GM23338 (cell line): Measurements from ENCODE around the gene NIFK. TPM values are rescaled to one million over a fixed set of nuclear protein-coding genes. Genes with fewer than 3 reads are reported as not detected.

Experiments
- ATAC-seq: fragments of 200-7000 bp; cut with Tn5 transposase; 3 replicates; pipeline ENCODE4 v1.9.1; 2020
- DNase-seq: peaks from one replicate; pipeline ENCODE4 v3.0.0-alpha.2; 2015; ENCODE audit warnings: low spot score
- H2AFZ ChIP-seq: fragments of 200-600 bp; sonication (generic); 2 replicates; pipeline ENCODE4 v1.8.0; 2016; ENCODE audit warnings: antibody characterized with exemption, mild to moderate bottlenecking, moderate library complexity
- H3F3A ChIP-seq: fragments of 200-600 bp; sonication (generic); replicated peaks from 2 replicates; pipeline ENCODE4 v1.8.0; 2017; ENCODE audit warnings: antibody characterized with exemption, mixed run types, low read depth
- H3K27ac ChIP-seq: fragments of 200-600 bp; sonication (generic); 2 replicates; pipeline ENCODE4 v1.6.1; 2016; ENCODE audit warnings: low read depth
- H3K27me3 ChIP-seq: fragments of 200-600 bp; sonication (generic); 2 replicates; pipeline ENCODE4 v1.8.0; 2016; ENCODE audit warnings: mild to moderate bottlenecking, mixed run types, moderate library complexity; ENCODE audit not compliant: insufficient read depth
- H3K36me3 ChIP-seq: fragments of 200-600 bp; sonication (generic); 2 replicates; pipeline ENCODE4 v1.8.0; 2016; ENCODE audit warnings: mild to moderate bottlenecking; ENCODE audit not compliant: insufficient read depth
- H3K4me1 ChIP-seq: fragments of 200-600 bp; sonication (generic); 2 replicates; pipeline ENCODE4 v1.8.0; 2016; ENCODE audit warnings: mild to moderate bottlenecking, moderate library complexity; ENCODE audit not compliant: insufficient read depth
- H3K4me2 ChIP-seq: fragments of 200-600 bp; sonication (generic); 2 replicates; pipeline ENCODE4 v1.7.1; 2017; ENCODE audit warnings: mixed run types
- H3K4me3 ChIP-seq: fragments of 200-600 bp; sonication (generic); 2 replicates; pipeline ENCODE4 v1.6.1; 2016; ENCODE audit warnings: mixed run types
- H3K79me2 ChIP-seq: fragments of 200-600 bp; sonication (generic); replicated peaks from 2 replicates; pipeline ENCODE4 v1.8.0; 2017; ENCODE audit warnings: mild to moderate bottlenecking; ENCODE audit not compliant: insufficient read depth
- H3K9me2 ChIP-seq: fragments of 200-600 bp; sonication (generic); 2 replicates; pipeline ENCODE4 v1.8.0; 2017; ENCODE audit not compliant: insufficient read depth
- H4K20me1 ChIP-seq: fragments of 200-600 bp; sonication (generic); replicated peaks from 2 replicates; pipeline ENCODE4 v1.8.0; 2017; ENCODE audit warnings: mild to moderate bottlenecking; ENCODE audit not compliant: insufficient read depth
- H3K27ac Mint-ChIP-seq: 2 replicates; pipeline ENCODE4 v1.8.0; 2020; ENCODE audit warnings: inconsistent platforms, mild to moderate bottlenecking, moderate library complexity, mixed read lengths
- H3K27me3 Mint-ChIP-seq: 3 replicates; pipeline ENCODE4 v1.8.0; 2022; ENCODE audit warnings: low read depth, mild to moderate bottlenecking, moderate library complexity, mixed read lengths, inconsistent platforms; ENCODE audit not compliant: insufficient read depth, poor library complexity
- H3K36me3 Mint-ChIP-seq: 3 replicates; pipeline ENCODE4 v1.8.0; 2021; ENCODE audit warnings: low read depth, mild to moderate bottlenecking, inconsistent platforms, moderate library complexity, mixed read lengths
- H3K4me1 Mint-ChIP-seq: 3 replicates; pipeline ENCODE4 v1.8.0; 2020; ENCODE audit warnings: mild to moderate bottlenecking, inconsistent platforms, mixed read lengths
- H3K4me3 Mint-ChIP-seq: 3 replicates; pipeline ENCODE4 v1.8.0; 2021; ENCODE audit warnings: moderate library complexity, mild to moderate bottlenecking, inconsistent platforms, mixed read lengths
- H3K9me3 Mint-ChIP-seq: 3 replicates; pipeline ENCODE4 v1.8.0; 2020; ENCODE audit warnings: moderate library complexity, mild to moderate bottlenecking, inconsistent platforms, mixed read lengths
- EZH2 ChIP-seq: fragments of 200-600 bp; sonication (generic); IDR thresholded peaks from one replicate; pipeline ENCODE4 v1.8.0; 2017; ENCODE audit warnings: antibody characterized with exemption, mild to moderate bottlenecking, low read depth; ENCODE audit not compliant: unreplicated experiment
- POLR2AphosphoS5 ChIP-seq: IDR thresholded peaks from 2 replicates; pipeline ENCODE4 v1.6.1; 2016; ENCODE audit warnings: antibody characterized with exemption, low read depth
- STAT1 ChIP-seq: IDR thresholded peaks from one replicate; pipeline ENCODE4 v1.6.1; 2016; ENCODE audit warnings: antibody characterized with exemption; ENCODE audit not compliant: unreplicated experiment
- ZNF331 ChIP-seq: fragments of 250-450 bp; sonication (Bioruptor Pico); IDR thresholded peaks from 2 replicates; pipeline ENCODE4 v1.5.0; 2020; ENCODE audit warnings: low read depth, mild to moderate bottlenecking, moderate library complexity
- polyA plus RNA-seq: library from polyadenylated mRNA; unstranded; fragments of >200 nt; fragmentation: Nextera tagmentation; extraction: Ambion mirVana; gene quantifications from 2 replicates; pipeline ENCODE4 v1.2.1, GENCODE V29; 2016
- total RNA-seq: library from RNA; depleted of rRNA; stranded (reverse); fragments of >200 nt; shearing (Covaris generic); gene quantifications from 2 replicates; pipeline ENCODE4 v1.2.3, GENCODE V29; 2014
- TF ChIP-seq, protein P1 (sequence below): fragments of 250-450 bp; sonication (Bioruptor Pico); IDR thresholded peaks from 2 replicates; pipeline ENCODE4 v1.5.0; 2020; ENCODE audit warnings: mild to moderate bottlenecking, moderate library complexity

NIFK gene
- total and polyA plus RNA-seq, 2 experiments from 2014 or later: 106 to 289 TPM

GRCh38 chr2:121777699-121778058, 41.0 kb upstream of the NIFK start (continued):
- TF ChIP-seq, protein P1, sequence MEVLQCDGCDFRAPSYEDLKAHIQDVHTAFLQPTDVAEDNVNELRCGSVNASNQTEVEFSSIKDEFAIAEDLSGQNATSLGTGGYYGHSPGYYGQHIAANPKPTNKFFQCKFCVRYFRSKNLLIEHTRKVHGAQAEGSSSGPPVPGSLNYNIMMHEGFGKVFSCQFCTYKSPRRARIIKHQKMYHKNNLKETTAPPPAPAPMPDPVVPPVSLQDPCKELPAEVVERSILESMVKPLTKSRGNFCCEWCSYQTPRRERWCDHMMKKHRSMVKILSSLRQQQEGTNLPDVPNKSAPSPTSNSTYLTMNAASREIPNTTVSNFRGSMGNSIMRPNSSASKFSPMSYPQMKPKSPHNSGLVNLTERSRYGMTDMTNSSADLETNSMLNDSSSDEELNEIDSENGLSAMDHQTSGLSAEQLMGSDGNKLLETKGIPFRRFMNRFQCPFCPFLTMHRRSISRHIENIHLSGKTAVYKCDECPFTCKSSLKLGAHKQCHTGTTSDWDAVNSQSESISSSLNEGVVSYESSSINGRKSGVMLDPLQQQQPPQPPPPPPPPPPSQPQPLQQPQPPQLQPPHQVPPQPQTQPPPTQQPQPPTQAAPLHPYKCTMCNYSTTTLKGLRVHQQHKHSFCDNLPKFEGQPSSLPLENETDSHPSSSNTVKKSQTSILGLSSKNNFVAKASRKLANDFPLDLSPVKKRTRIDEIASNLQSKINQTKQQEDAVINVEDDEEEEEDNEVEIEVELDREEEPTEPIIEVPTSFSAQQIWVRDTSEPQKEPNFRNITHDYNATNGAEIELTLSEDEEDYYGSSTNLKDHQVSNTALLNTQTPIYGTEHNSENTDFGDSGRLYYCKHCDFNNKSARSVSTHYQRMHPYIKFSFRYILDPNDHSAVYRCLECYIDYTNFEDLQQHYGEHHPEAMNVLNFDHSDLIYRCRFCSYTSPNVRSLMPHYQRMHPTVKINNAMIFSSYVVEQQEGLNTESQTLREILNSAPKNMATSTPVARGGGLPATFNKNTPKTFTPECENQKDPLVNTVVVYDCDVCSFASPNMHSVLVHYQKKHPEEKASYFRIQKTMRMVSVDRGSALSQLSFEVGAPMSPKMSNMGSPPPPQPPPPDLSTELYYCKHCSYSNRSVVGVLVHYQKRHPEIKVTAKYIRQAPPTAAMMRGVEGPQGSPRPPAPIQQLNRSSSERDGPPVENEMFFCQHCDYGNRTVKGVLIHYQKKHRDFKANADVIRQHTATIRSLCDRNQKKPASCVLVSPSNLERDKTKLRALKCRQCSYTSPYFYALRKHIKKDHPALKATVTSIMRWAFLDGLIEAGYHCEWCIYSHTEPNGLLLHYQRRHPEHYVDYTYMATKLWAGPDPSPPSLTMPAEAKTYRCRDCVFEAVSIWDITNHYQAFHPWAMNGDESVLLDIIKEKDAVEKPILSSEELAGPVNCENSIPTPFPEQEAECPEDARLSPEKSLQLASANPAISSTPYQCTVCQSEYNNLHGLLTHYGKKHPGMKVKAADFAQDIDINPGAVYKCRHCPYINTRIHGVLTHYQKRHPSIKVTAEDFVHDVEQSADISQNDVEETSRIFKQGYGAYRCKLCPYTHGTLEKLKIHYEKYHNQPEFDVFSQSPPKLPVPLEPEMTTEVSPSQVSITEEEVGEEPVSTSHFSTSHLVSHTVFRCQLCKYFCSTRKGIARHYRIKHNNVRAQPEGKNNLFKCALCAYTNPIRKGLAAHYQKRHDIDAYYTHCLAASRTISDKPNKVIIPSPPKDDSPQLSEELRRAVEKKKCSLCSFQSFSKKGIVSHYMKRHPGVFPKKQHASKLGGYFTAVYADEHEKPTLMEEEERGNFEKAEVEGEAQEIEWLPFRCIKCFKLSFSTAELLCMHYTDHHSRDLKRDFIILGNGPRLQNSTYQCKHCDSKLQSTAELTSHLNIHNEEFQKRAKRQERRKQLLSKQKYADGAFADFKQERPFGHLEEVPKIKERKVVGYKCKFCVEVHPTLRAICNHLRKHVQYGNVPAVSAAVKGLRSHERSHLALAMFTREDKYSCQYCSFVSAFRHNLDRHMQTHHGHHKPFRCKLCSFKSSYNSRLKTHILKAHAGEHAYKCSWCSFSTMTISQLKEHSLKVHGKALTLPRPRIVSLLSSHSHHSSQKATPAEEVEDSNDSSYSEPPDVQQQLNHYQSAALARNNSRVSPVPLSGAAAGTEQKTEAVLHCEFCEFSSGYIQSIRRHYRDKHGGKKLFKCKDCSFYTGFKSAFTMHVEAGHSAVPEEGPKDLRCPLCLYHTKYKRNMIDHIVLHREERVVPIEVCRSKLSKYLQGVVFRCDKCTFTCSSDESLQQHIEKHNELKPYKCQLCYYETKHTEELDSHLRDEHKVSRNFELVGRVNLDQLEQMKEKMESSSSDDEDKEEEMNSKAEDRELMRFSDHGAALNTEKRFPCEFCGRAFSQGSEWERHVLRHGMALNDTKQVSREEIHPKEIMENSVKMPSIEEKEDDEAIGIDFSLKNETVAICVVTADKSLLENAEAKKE (CRISPR knock-in tag): no peak
- no peak for TF ChIP-seq ZNF331 (CRISPR knock-in tag)
- no peak for TF ChIP-seq STAT1
- TF ChIP-seq EZH2: no peak

- H4K20me1 ChIP-seq: no peaks in the 10 kb centered on the region
- Mint-ChIP-seq H3K4me3 (no peak overlapping the region), H3K27ac (no peak overlapping the region), H3K9me3 (no peaks in the 10 kb centered on the region), H3K4me1 (peaks cover 9% of the 10 kb centered on the region), H3K36me3 (no peaks in the 10 kb centered on the region), H3K27me3 (no peaks in the 10 kb centered on the region)
- H2AFZ ChIP-seq: no peak overlapping the region
- TF ChIP-seq POLR2AphosphoS5: no peak
- TF ChIP-seq ZNF331 (CRISPR knock-in tag): no peak
- H3K4me2 ChIP-seq: no peak overlapping the region
- no peaks in the 10 kb centered on the region for H3K27me3 ChIP-seq
- H3K9me2 ChIP-seq: no peaks in the 10 kb centered on the region
- H3K36me3 ChIP-seq: no peaks in the 10 kb centered on the region
- no peak for ATAC-seq
- no peaks in the 10 kb centered on the region for H3K79me2 ChIP-seq
- H3K4me1 ChIP-seq: peaks cover 12% of the 10 kb centered on the region
- H3K27ac ChIP-seq: no peak overlapping the region
- H3K4me3 ChIP-seq: no peak overlapping the region
- 0 out of 2 replicates have a peak, but pooled peaks cover 4% of the 10 kb centered on the region for H3F3A ChIP-seq
- DNase-seq: no peak
These were observed 40.4 kb upstream of the NIFK start for GRCh38 chr2:121776885-121777698.
